Naive thymus-derived CD4-positive, alpha-beta T cell (primary cell): ENCODE measurements around the gene FERMT1. TPM values are rescaled to one million over a fixed set of nuclear protein-coding genes. Genes with fewer than 3 reads are reported as not detected.

ENCODE experiments used
- ATAC-seq: fragments of 150-1000 bp; cut with Tn5 transposase; 2 replicates; pipeline ENCODE4 v1.10.0; 2021; ENCODE audit warnings: mild to moderate bottlenecking, moderate library complexity
- CTCF ChIA-PET: fragments of 350-600 bp; sonication (Branson Sonifier 250); formaldehyde crosslinking; loops from one replicate; lab custom pipeline; 2021; ENCODE audit warnings: antibody characterized with exemption; lab: Charles Lee
- POLR2A ChIA-PET: fragments of 350-600 bp; sonication (Branson Sonifier 250); formaldehyde crosslinking; loops from one replicate; lab custom pipeline; 2021; ENCODE audit warnings: antibody characterized with exemption, inconsistent platforms; lab: Charles Lee
- DNase-seq, 9 donors: peaks; one replicate each; pipeline versions ENCODE4 v3.0.0 to v3.0.0-alpha.2; 2020 to 2022; ENCODE audit warnings: mixed read lengths in 1 of 9
- H3K27ac ChIP-seq: one replicate; pipeline ENCODE4 v1.7.0; 2013; ENCODE audit warnings: mild to moderate bottlenecking, low read depth, low read length, moderate library complexity
- H3K27me3 ChIP-seq, 2 donors: one replicate each; pipeline ENCODE4 v1.7.0; 2013; ENCODE audit warnings: low read length in 2 of 2, mild to moderate bottlenecking in 2 of 2, moderate library complexity in 2 of 2; ENCODE audit not compliant: control insufficient read depth in 2 of 2, insufficient read depth in 2 of 2
- H3K36me3 ChIP-seq, 3 experiments: 1 replicate in 2 of 3; 2 replicates in 1 of 3; pipeline ENCODE4 v1.7.0; 2013; ENCODE audit warnings: low read length in 3 of 3, mild to moderate bottlenecking in 3 of 3, moderate library complexity in 1 of 3; ENCODE audit not compliant: insufficient read depth in 3 of 3, control insufficient read depth in 2 of 3
- H3K4me1 ChIP-seq, 2 donors: one replicate each; pipeline ENCODE4 v1.7.0; 2013; ENCODE audit warnings: low read length in 2 of 2, mild to moderate bottlenecking in 2 of 2, moderate library complexity in 1 of 2; ENCODE audit not compliant: control insufficient read depth in 2 of 2, insufficient read depth in 2 of 2
- H3K4me3 ChIP-seq: 2 replicates; pipeline ENCODE4 v1.7.0; 2013; ENCODE audit warnings: mild to moderate bottlenecking, low read length
- H3K9me3 ChIP-seq, 3 experiments: 1 replicate in 2 of 3; 2 replicates in 1 of 3; pipeline ENCODE4 v1.7.0; 2013; ENCODE audit warnings: low read length in 3 of 3; ENCODE audit not compliant: control insufficient read depth in 2 of 3
- H3K27ac Mint-ChIP-seq, 9 donors: one replicate each; pipeline ENCODE4 v1.8.0; 2020 to 2022; ENCODE audit warnings: mixed read lengths in 9 of 9, mild to moderate bottlenecking in 8 of 9, moderate library complexity in 5 of 9, inconsistent platforms in 2 of 9
- H3K27me3 Mint-ChIP-seq, 5 donors: one replicate each; pipeline ENCODE4 v1.8.0; 2021 to 2022; ENCODE audit warnings: mixed read lengths in 5 of 5, mild to moderate bottlenecking in 1 of 5
- H3K36me3 Mint-ChIP-seq, 5 donors: one replicate each; pipeline ENCODE4 v1.8.0; 2020 to 2022; ENCODE audit warnings: mixed read lengths in 5 of 5, mild to moderate bottlenecking in 3 of 5, inconsistent platforms in 1 of 5
- H3K4me1 Mint-ChIP-seq, 7 donors: one replicate each; pipeline ENCODE4 v1.8.0; 2020 to 2022; ENCODE audit warnings: mixed read lengths in 7 of 7, mild to moderate bottlenecking in 3 of 7, inconsistent platforms in 1 of 7
- H3K4me3 Mint-ChIP-seq, 10 donors: one replicate each; pipeline ENCODE4 v1.8.0; 2020 to 2022; ENCODE audit warnings: mild to moderate bottlenecking in 10 of 10, mixed read lengths in 10 of 10, moderate library complexity in 6 of 10, inconsistent platforms in 2 of 10
- H3K9me3 Mint-ChIP-seq, 11 donors: one replicate each; pipeline ENCODE4 v1.8.0; 2020 to 2022; ENCODE audit warnings: mixed read lengths in 11 of 11, mild to moderate bottlenecking in 4 of 11, inconsistent platforms in 1 of 11, moderate library complexity in 1 of 11
- intact Hi-C, 2 donors: fragments of 100-400 bp; cut with micrococcal nuclease; formaldehyde crosslinking; loops; one replicate each; pipeline ENCODE4 v1.15.1; 2023
- polyA plus RNA-seq, 2 donors: library from polyadenylated mRNA; unstranded; fragments of 300-500 nt; fragmentation: Illumina TruSeq; gene quantifications; one replicate each; pipeline ENCODE4 v1.2.3, GENCODE V29; 2021
- total RNA-seq, 6 experiments: library from RNA in 5 of 6; stranded (reverse) in 5 of 6; gene quantifications; 1 replicate in 5 of 6; 2 replicates in 1 of 6; pipeline ENCODE4 v1.2.3 and lab custom pipeline; 2021 to 2026

The FERMT1 gene
- total and polyA plus RNA-seq, 7 experiments from 2014 or later = 0.17 TPM; not detected in 6

DNA sequence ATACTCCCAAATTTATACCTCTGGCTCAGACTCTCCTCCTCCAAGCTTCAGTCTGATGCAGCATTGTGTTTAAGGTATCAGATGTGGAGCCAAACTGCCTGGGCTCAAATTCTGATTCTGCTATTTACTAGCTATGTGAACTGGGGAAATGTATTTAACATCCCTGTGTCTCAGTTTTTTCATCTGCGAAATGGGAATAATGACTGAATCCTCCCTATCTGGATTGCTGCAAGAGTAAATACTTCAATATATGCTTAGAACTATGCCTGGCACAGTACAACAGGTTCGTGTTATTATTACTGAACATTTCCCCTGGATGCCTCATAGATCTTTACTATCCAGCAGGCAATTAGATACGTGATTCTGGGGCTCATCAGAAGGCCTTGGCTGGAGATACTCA lies 74.4 kb downstream of the FERMT1 start:
- Histone ChIP-seq H3K27ac (no peak overlapping the region), H3K36me3 (no peaks in the 10 kb centered on the region), H3K27me3 (no peaks in the 10 kb centered on the region), H3K9me3 (no peaks in the 10 kb centered on the region), H3K4me1 (no peaks in the 10 kb centered on the region), H3K4me3 (no peak overlapping the region)
- H3K4me1 Mint-ChIP-seq = peaks cover 0 to 13% (median 7%) of the 10 kb centered on the region in 7 donors
- no peaks in the 10 kb centered on the region for H3K9me3 Mint-ChIP-seq
- no peak for DNase-seq
- no peak for ATAC-seq
- no peak overlapping the region for H3K4me3 Mint-ChIP-seq
- peaks cover 14 to 32% (median 16%) of the 10 kb centered on the region in 5 donors for H3K27me3 Mint-ChIP-seq
- H3K36me3 Mint-ChIP-seq = peaks cover 0 to 9% (median under 1%) of the 10 kb centered on the region in 5 donors
- intact Hi-C loops = no loop called here
- ChIA-PET POLR2A (no interaction called here), CTCF (no interaction called here)
- no peak overlapping the region for H3K27ac Mint-ChIP-seq

DNA sequence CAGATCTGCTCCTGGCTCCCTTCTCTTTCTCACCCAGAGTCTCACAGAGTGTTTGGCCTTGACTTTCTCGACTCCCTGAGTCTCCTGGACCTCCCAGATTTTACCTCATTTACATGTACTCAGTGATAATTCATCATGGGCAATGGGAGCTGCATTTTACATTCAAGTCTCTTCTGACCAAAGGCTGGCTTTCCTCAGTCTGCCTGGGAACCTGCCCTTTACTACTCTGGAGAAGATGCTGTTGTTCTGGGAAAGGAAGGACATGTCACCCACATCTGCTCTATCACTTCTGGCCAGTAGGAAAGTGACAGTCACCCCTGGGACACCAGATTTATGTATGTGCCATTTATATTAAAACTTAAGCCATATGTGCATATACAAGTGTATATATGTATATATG lies 76.4 kb downstream of the FERMT1 start:
- Mint-ChIP-seq H3K4me3 (no peak overlapping the region), H3K36me3 (peaks cover 0 to 15% (median 7%) of the 10 kb centered on the region in 5 donors), H3K4me1 (peaks cover 0 to 6% (median 0%) of the 10 kb centered on the region in 7 donors), H3K27me3 (peaks cover 6 to 15% (median 9%) of the 10 kb centered on the region in 5 donors), H3K9me3 (peaks cover 0 to 3% (median 0%) of the 10 kb centered on the region in 11 donors), H3K27ac (no peak overlapping the region)
- POLR2A ChIA-PET = no interaction called here
- Histone ChIP-seq H3K9me3 (no peaks in the 10 kb centered on the region), H3K27ac (no peak overlapping the region), H3K27me3 (no peaks in the 10 kb centered on the region), H3K4me3 (no peak overlapping the region), H3K4me1 (no peaks in the 10 kb centered on the region), H3K36me3 (peaks cover 0 to 8% (median 0%) of the 10 kb centered on the region in 3 experiments)
- intact Hi-C loops = no loop called here
- DNase-seq (no peak), ATAC-seq (no peak)
- CTCF ChIA-PET = no interaction called here

DNA sequence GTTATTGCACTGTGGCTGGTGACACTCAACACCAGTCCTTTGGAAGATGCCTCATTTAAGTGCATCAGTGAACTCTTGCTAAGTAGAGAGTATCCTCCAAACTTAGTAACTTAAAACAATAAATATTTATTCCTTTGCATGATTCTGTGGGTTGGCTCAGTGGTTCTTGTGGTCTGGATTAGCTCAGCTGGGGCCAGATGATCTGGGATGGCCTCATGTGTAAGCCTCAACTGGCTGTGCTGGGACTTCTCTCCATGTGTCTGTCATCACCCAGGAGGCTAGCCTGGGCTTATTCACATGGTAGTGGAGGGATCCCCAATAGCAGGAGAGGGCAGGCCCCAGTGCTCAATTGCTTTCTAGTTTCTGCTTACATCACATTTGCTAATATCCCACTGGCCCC lies 77.3 kb downstream of the FERMT1 start:
- Histone ChIP-seq H3K4me3 (no peak overlapping the region), H3K36me3 (peaks cover 0 to 17% (median 4%) of the 10 kb centered on the region in 3 experiments), H3K27ac (no peak overlapping the region), H3K9me3 (no peaks in the 10 kb centered on the region), H3K4me1 (no peaks in the 10 kb centered on the region), H3K27me3 (no peaks in the 10 kb centered on the region)
- ChIA-PET CTCF (no interaction called here), POLR2A (no interaction called here)
- Mint-ChIP-seq H3K27me3 (peaks cover under 1 to 6% (median 4%) of the 10 kb centered on the region in 5 donors), H3K4me1 (peaks cover 0 to 4% (median 0%) of the 10 kb centered on the region in 7 donors), H3K36me3 (peaks cover 0 to 18% (median 10%) of the 10 kb centered on the region in 5 donors), H3K27ac (no peak overlapping the region), H3K9me3 (peaks cover 0 to 3% (median 0%) of the 10 kb centered on the region in 11 donors), H3K4me3 (no peak overlapping the region)
- no peak for ATAC-seq
- intact Hi-C loops = no loop called here
- no peak for DNase-seq

DNA sequence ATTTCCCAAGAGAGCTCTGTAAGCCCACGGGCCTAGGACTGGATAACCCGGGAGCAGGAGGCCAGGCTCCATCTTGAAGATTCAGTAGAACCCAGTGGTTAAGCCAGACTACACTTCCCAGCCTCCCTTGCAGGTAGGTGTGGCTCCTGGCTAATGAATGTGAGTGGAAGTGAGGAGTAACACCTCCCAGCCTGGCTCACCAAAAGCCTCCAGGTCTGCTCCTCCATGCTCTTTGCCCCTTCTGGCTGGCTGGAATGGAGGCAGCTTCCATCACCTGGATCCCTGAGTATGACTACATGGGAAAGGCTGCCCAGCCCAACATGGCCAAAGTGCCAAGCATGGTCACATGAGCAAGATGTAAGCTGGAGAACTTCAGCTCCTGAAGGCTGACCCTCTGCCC lies 78.7 kb downstream of the FERMT1 start:
- no peaks in the 10 kb centered on the region for H3K27me3 ChIP-seq
- peaks cover 0 to 3% (median 0%) of the 10 kb centered on the region in 11 donors for H3K9me3 Mint-ChIP-seq
- H3K27ac ChIP-seq = no peak overlapping the region
- H3K4me1 ChIP-seq = no peaks in the 10 kb centered on the region
- ATAC-seq (no peak), DNase-seq (no peak)
- H3K4me1 Mint-ChIP-seq = no peaks in the 10 kb centered on the region
- POLR2A ChIA-PET = no interaction called here
- H3K36me3 ChIP-seq = peaks cover 0 to 29% (median 6%) of the 10 kb centered on the region in 3 experiments
- H3K36me3 Mint-ChIP-seq = peaks cover 0 to 29% (median 21%) of the 10 kb centered on the region in 5 donors
- H3K4me3 ChIP-seq = no peak overlapping the region
- no peak overlapping the region for H3K4me3 Mint-ChIP-seq
- no peaks in the 10 kb centered on the region for H3K27me3 Mint-ChIP-seq
- no peaks in the 10 kb centered on the region for H3K9me3 ChIP-seq
- CTCF ChIA-PET = no interaction called here
- no peak overlapping the region for H3K27ac Mint-ChIP-seq
- intact Hi-C loops = no loop called here

DNA sequence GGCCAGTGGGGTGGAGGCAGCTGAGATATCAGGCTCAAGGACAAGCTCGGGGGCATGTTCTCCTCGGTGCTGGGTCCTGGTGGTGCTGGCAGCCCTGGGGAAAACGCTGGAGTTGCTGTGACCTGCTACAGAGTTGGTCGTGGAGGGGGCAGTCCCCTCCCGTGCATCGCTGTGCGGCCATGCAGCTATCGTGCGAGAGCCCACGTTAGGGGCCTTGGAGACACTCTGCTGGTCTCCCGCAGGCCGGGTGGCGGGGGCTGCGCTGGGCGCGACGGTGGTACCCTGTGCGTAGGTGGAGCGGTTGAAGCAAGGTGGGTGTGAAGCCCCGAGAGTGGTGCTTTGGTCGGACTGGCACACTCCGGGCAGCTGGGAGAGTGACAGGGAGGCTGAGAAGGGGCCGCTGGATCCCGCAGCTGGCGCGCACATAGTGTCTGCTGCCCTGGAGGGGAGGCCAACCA lies 81.0 kb downstream of the FERMT1 start:
- intact Hi-C loops = no loop called here
- peaks cover 0 to 3% (median 0%) of the 10 kb centered on the region in 11 donors for H3K9me3 Mint-ChIP-seq
- no peak overlapping the region for H3K27ac Mint-ChIP-seq
- H3K4me1 Mint-ChIP-seq = no peaks in the 10 kb centered on the region
- ATAC-seq = no peak
- Histone ChIP-seq H3K27me3 (no peaks in the 10 kb centered on the region), H3K36me3 (peaks cover 9 to 46% (median 13%) of the 10 kb centered on the region in 3 experiments), H3K4me3 (no peak overlapping the region), H3K4me1 (no peaks in the 10 kb centered on the region), H3K9me3 (no peaks in the 10 kb centered on the region), H3K27ac (no peak overlapping the region)
- H3K36me3 Mint-ChIP-seq = peaks cover 0 to 45% (median 21%) of the 10 kb centered on the region in 5 donors
- H3K27me3 Mint-ChIP-seq = no peaks in the 10 kb centered on the region
- H3K4me3 Mint-ChIP-seq = no peak overlapping the region
- DNase-seq = no peak
- CTCF ChIA-PET = no interaction called here
- POLR2A ChIA-PET = no interaction called here

DNA sequence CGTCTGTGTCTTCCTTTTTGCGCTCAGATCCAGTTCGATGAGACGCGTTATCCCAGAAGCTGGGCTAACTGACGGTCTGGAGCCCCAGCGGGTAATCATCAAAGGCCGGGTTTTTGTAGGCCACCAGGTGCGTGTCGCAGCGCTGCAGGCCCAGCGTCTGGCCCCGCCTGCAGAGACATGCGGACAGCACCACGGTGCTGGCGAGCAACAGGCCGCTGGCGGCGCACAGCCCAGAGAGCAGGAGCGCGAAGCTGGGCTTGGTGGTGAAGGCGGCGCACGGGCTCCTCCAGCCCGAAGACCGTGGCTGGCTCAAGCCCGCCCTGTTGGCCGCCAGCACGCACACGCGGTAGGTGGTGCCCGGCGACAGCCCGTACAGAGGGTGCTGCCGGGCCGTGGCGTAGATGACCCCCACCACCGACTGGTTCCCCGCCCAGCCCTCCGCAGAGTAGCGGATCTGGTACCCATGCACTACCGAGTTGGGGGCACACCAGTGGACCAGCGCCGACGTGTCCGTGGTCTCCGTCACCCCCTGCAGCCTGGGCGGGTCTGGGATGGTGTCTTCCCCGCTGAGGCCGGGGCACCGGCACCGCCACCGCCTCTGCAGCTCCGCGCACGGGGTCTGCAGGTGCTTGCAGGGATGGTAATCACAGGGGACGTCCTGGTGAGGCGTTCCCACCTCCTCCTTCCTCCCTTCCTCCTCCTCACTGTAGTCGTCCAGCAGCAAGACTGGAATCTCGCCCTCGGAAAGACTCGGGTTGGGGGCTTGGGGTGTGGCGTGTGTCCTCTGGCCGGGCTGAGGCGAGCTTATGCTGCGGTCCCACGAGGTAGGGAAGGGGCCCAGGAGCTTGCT lies 81.6 kb downstream of the FERMT1 start:
- H3K36me3 Mint-ChIP-seq = peaks cover 0 to 47% (median 21%) of the 10 kb centered on the region in 5 donors
- peaks cover 9 to 52% (median 16%) of the 10 kb centered on the region in 3 experiments for H3K36me3 ChIP-seq
- intact Hi-C loops = no loop called here

More for the DNA sequence above, 81.6 kb downstream of the FERMT1 start:
- DNase-seq (no peak), ATAC-seq (no peak)
- Mint-ChIP-seq H3K9me3 (peaks cover 0 to 3% (median 0%) of the 10 kb centered on the region in 11 donors), H3K27ac (no peak overlapping the region), H3K4me1 (no peaks in the 10 kb centered on the region), H3K27me3 (no peaks in the 10 kb centered on the region), H3K4me3 (no peak overlapping the region)
- Histone ChIP-seq H3K27ac (no peak overlapping the region), H3K4me1 (no peaks in the 10 kb centered on the region), H3K27me3 (no peaks in the 10 kb centered on the region), H3K4me3 (no peak overlapping the region), H3K9me3 (no peaks in the 10 kb centered on the region)
- ChIA-PET CTCF (no interaction called here), POLR2A (no interaction called here)
